DND-41 (cell line): Measurements from ENCODE around the gene CLK2.

Source experiments
- ATAC-seq: fragments of 200-7000 bp; cut with Tn5 transposase; 3 replicates; pipeline ENCODE4 v1.9.1; 2021; ENCODE audit warnings: low read depth; ENCODE audit not compliant: insufficient read depth
- DNase-seq: peaks from one replicate; pipeline ENCODE4 v3.0.0-alpha.2; 2020
- H2AFZ ChIP-seq: 2 replicates; pipeline ENCODE4 v1.6.0; 2012; ENCODE audit warnings: low read depth, low read length
- H3K27ac ChIP-seq: 2 replicates; pipeline ENCODE4 v1.5.1; 2012; ENCODE audit warnings: low read length, inconsistent platforms
- H3K27me3 ChIP-seq: fragments of 200-600 bp; sonication (generic); 2 replicates; pipeline ENCODE4 v1.6.0; 2012; ENCODE audit warnings: low read length, mild to moderate bottlenecking, inconsistent platforms; ENCODE audit not compliant: insufficient read depth, poor library complexity
- H3K36me3 ChIP-seq: 2 replicates; pipeline ENCODE4 v1.5.1; 2012; ENCODE audit warnings: low read length, inconsistent platforms; ENCODE audit not compliant: insufficient read depth
- H3K4me1 ChIP-seq: 2 replicates; pipeline ENCODE4 v1.5.1; 2012; ENCODE audit warnings: mild to moderate bottlenecking, low read length; ENCODE audit not compliant: insufficient read depth
- H3K4me2 ChIP-seq: 2 replicates; pipeline ENCODE4 v1.6.0; 2012; ENCODE audit warnings: mild to moderate bottlenecking, moderate library complexity, low read length, inconsistent platforms; ENCODE audit not compliant: insufficient read depth
- H3K4me3 ChIP-seq, 2 experiments: fragments of 200-600 bp in 1 of 2; shearing (Covaris generic) in 1 of 2; 2 replicates each; pipeline ENCODE4 v1.5.1; 2012 to 2016; ENCODE audit warnings: inconsistent platforms in 2 of 2, low read length in 2 of 2, mild to moderate bottlenecking in 2 of 2, low read depth in 1 of 2, moderate library complexity in 1 of 2
- H3K79me2 ChIP-seq: 2 replicates; pipeline ENCODE4 v1.6.0; 2012; ENCODE audit warnings: low read length, inconsistent platforms; ENCODE audit not compliant: insufficient read depth
- H3K9ac ChIP-seq: 2 replicates; pipeline ENCODE4 v1.6.0; 2012; ENCODE audit warnings: low read depth, mild to moderate bottlenecking, inconsistent platforms, low read length, moderate library complexity
- H3K9me3 ChIP-seq: 2 replicates; pipeline ENCODE4 v1.5.1; 2012; ENCODE audit warnings: low read length, moderate library complexity, mild to moderate bottlenecking, inconsistent platforms; ENCODE audit not compliant: insufficient read depth, severe bottlenecking
- H4K20me1 ChIP-seq: 2 replicates; pipeline ENCODE4 v1.6.0; 2012; ENCODE audit warnings: low read length; ENCODE audit not compliant: insufficient read depth
- CTCF ChIP-seq: IDR thresholded peaks from 2 replicates; pipeline ENCODE4 v1.5.1; 2012; ENCODE audit warnings: borderline replicate concordance, low read length, moderate library complexity, mild to moderate bottlenecking; ENCODE audit not compliant: poor library complexity, severe bottlenecking; ENCODE audit errors: extremely low read depth
- EZH2 ChIP-seq: IDR thresholded peaks from 3 replicates; pipeline ENCODE4 v1.6.1; 2012; ENCODE audit warnings: borderline replicate concordance, low read depth, mild to moderate bottlenecking, moderate library complexity, low read length, inconsistent platforms; ENCODE audit not compliant: severe bottlenecking

The CLK2 gene

GRCh38 chr1:155300553-155301329, 27.4 kb upstream of the CLK2 start:
- H3K4me3 ChIP-seq, result no peak overlapping the region
- no peak overlapping the region for H3K4me2 ChIP-seq
- no peaks in the 10 kb centered on the region for H4K20me1 ChIP-seq
- H3K9ac ChIP-seq, result no peak overlapping the region
- no peak for TF ChIP-seq CTCF
- no peak for TF ChIP-seq EZH2
- no peak overlapping the region for H3K27ac ChIP-seq
- ATAC-seq (no peak), DNase-seq (no peak)
- H2AFZ ChIP-seq, result no peak overlapping the region
- no peaks in the 10 kb centered on the region for H3K79me2 ChIP-seq
- H3K36me3 ChIP-seq, result no peaks in the 10 kb centered on the region
- no peaks in the 10 kb centered on the region for H3K9me3 ChIP-seq
- H3K27me3 ChIP-seq, result no peaks in the 10 kb centered on the region
- no peaks in the 10 kb centered on the region for H3K4me1 ChIP-seq

- H3K4me2 ChIP-seq, result no peak overlapping the region
- H3K9ac ChIP-seq, result no peak overlapping the region
- no peak for DNase-seq
- H2AFZ ChIP-seq, result no peak overlapping the region
- H3K4me3 ChIP-seq, result no peak overlapping the region
- TF ChIP-seq CTCF (no peak), EZH2 (no peak)
- H3K9me3 ChIP-seq, result no peaks in the 10 kb centered on the region
- H3K79me2 ChIP-seq, result no peaks in the 10 kb centered on the region
- H4K20me1 ChIP-seq, result no peaks in the 10 kb centered on the region
- no peaks in the 10 kb centered on the region for H3K27me3 ChIP-seq
- H3K36me3 ChIP-seq, result no peaks in the 10 kb centered on the region
- H3K27ac ChIP-seq, result no peak overlapping the region
- no peaks in the 10 kb centered on the region for H3K4me1 ChIP-seq
- ATAC-seq, result no peak
These were observed 26.7 kb upstream of the CLK2 start for GRCh38 chr1:155300024-155300423.

- no peaks in the 10 kb centered on the region for H3K9me3 ChIP-seq
- H3K27me3 ChIP-seq, result no peaks in the 10 kb centered on the region
- H3K36me3 ChIP-seq, result no peaks in the 10 kb centered on the region
- no peaks in the 10 kb centered on the region for H3K4me1 ChIP-seq
- no peak overlapping the region for H3K9ac ChIP-seq
- H3K27ac ChIP-seq, result no peak overlapping the region
- H2AFZ ChIP-seq, result no peak overlapping the region
- no peak overlapping the region for H3K4me2 ChIP-seq
- H3K79me2 ChIP-seq, result no peaks in the 10 kb centered on the region
- DNase-seq, result no peak
- ATAC-seq, result no peak
- H3K4me3 ChIP-seq, result no peak overlapping the region
- H4K20me1 ChIP-seq, result no peaks in the 10 kb centered on the region
- TF ChIP-seq EZH2, result no peak
- TF ChIP-seq CTCF, result no peak
These were observed 24.1 kb upstream of the CLK2 start for GRCh38 chr1:155297384-155297783.
